Naive thymus-derived CD4-positive, alpha-beta T cell (primary cell): ENCODE data around the gene CCL2. TPM values are rescaled to one million over a fixed set of nuclear protein-coding genes. Genes with fewer than 3 reads are reported as not detected.

Experiments used
- ATAC-seq: fragments of 150-1000 bp; cut with Tn5 transposase; 2 replicates; pipeline ENCODE4 v1.10.0; 2021; ENCODE audit warnings: mild to moderate bottlenecking, moderate library complexity
- CTCF ChIA-PET: fragments of 350-600 bp; sonication (Branson Sonifier 250); formaldehyde crosslinking; loops from one replicate; lab custom pipeline; 2021; ENCODE audit warnings: antibody characterized with exemption; lab: Charles Lee
- POLR2A ChIA-PET: fragments of 350-600 bp; sonication (Branson Sonifier 250); formaldehyde crosslinking; loops from one replicate; lab custom pipeline; 2021; ENCODE audit warnings: antibody characterized with exemption, inconsistent platforms; lab: Charles Lee
- DNase-seq, 9 donors: peaks; one replicate each; pipeline versions ENCODE4 v3.0.0 to v3.0.0-alpha.2; 2020 to 2022; ENCODE audit warnings: mixed read lengths in 1 of 9
- H3K27ac ChIP-seq: one replicate; pipeline ENCODE4 v1.7.0; 2013; ENCODE audit warnings: mild to moderate bottlenecking, low read depth, low read length, moderate library complexity
- H3K27me3 ChIP-seq, 2 donors: one replicate each; pipeline ENCODE4 v1.7.0; 2013; ENCODE audit warnings: low read length in 2 of 2, mild to moderate bottlenecking in 2 of 2, moderate library complexity in 2 of 2; ENCODE audit not compliant: control insufficient read depth in 2 of 2, insufficient read depth in 2 of 2
- H3K36me3 ChIP-seq, 3 experiments: 1 replicate in 2 of 3; 2 replicates in 1 of 3; pipeline ENCODE4 v1.7.0; 2013; ENCODE audit warnings: low read length in 3 of 3, mild to moderate bottlenecking in 3 of 3, moderate library complexity in 1 of 3; ENCODE audit not compliant: insufficient read depth in 3 of 3, control insufficient read depth in 2 of 3
- H3K4me1 ChIP-seq, 2 donors: one replicate each; pipeline ENCODE4 v1.7.0; 2013; ENCODE audit warnings: low read length in 2 of 2, mild to moderate bottlenecking in 2 of 2, moderate library complexity in 1 of 2; ENCODE audit not compliant: control insufficient read depth in 2 of 2, insufficient read depth in 2 of 2
- H3K4me3 ChIP-seq: 2 replicates; pipeline ENCODE4 v1.7.0; 2013; ENCODE audit warnings: mild to moderate bottlenecking, low read length
- H3K9me3 ChIP-seq, 3 experiments: 1 replicate in 2 of 3; 2 replicates in 1 of 3; pipeline ENCODE4 v1.7.0; 2013; ENCODE audit warnings: low read length in 3 of 3; ENCODE audit not compliant: control insufficient read depth in 2 of 3
- H3K27ac Mint-ChIP-seq, 9 donors: one replicate each; pipeline ENCODE4 v1.8.0; 2020 to 2022; ENCODE audit warnings: mixed read lengths in 9 of 9, mild to moderate bottlenecking in 8 of 9, moderate library complexity in 5 of 9, inconsistent platforms in 2 of 9
- H3K27me3 Mint-ChIP-seq, 5 donors: one replicate each; pipeline ENCODE4 v1.8.0; 2021 to 2022; ENCODE audit warnings: mixed read lengths in 5 of 5, mild to moderate bottlenecking in 1 of 5
- H3K36me3 Mint-ChIP-seq, 5 donors: one replicate each; pipeline ENCODE4 v1.8.0; 2020 to 2022; ENCODE audit warnings: mixed read lengths in 5 of 5, mild to moderate bottlenecking in 3 of 5, inconsistent platforms in 1 of 5
- H3K4me1 Mint-ChIP-seq, 7 donors: one replicate each; pipeline ENCODE4 v1.8.0; 2020 to 2022; ENCODE audit warnings: mixed read lengths in 7 of 7, mild to moderate bottlenecking in 3 of 7, inconsistent platforms in 1 of 7
- H3K4me3 Mint-ChIP-seq, 10 donors: one replicate each; pipeline ENCODE4 v1.8.0; 2020 to 2022; ENCODE audit warnings: mild to moderate bottlenecking in 10 of 10, mixed read lengths in 10 of 10, moderate library complexity in 6 of 10, inconsistent platforms in 2 of 10
- H3K9me3 Mint-ChIP-seq, 11 donors: one replicate each; pipeline ENCODE4 v1.8.0; 2020 to 2022; ENCODE audit warnings: mixed read lengths in 11 of 11, mild to moderate bottlenecking in 4 of 11, inconsistent platforms in 1 of 11, moderate library complexity in 1 of 11
- intact Hi-C, 2 donors: fragments of 100-400 bp; cut with micrococcal nuclease; formaldehyde crosslinking; loops; one replicate each; pipeline ENCODE4 v1.15.1; 2023
- polyA plus RNA-seq, 2 donors: library from polyadenylated mRNA; unstranded; fragments of 300-500 nt; fragmentation: Illumina TruSeq; gene quantifications; one replicate each; pipeline ENCODE4 v1.2.3, GENCODE V29; 2021
- total RNA-seq, 6 experiments: library from RNA in 5 of 6; stranded (reverse) in 5 of 6; gene quantifications; 1 replicate in 5 of 6; 2 replicates in 1 of 6; pipeline ENCODE4 v1.2.3 and lab custom pipeline; 2021 to 2026

Gene CCL2
- total and polyA plus RNA-seq, 7 experiments from 2014 or later = 0.31 to 13.6 (median 10.4) TPM; not detected in 4

- ChIA-PET POLR2A (no interaction called here), CTCF (no interaction called here)
- Mint-ChIP-seq H3K4me3 (no peak overlapping the region), H3K4me1 (peaks cover 0 to 18% (median 0%) of the 10 kb centered on the region in 7 donors), H3K27me3 (peaks cover 27 to 43% (median 40%) of the 10 kb centered on the region in 5 donors), H3K9me3 (peaks cover 0 to 3% (median 0%) of the 10 kb centered on the region in 11 donors), H3K36me3 (no peaks in the 10 kb centered on the region), H3K27ac (no peak overlapping the region)
- intact Hi-C loops = no loop called here
- Histone ChIP-seq H3K9me3 (no peaks in the 10 kb centered on the region), H3K27ac (no peak overlapping the region), H3K27me3 (no peaks in the 10 kb centered on the region), H3K4me1 (no peaks in the 10 kb centered on the region), H3K36me3 (no peaks in the 10 kb centered on the region), H3K4me3 (no peak overlapping the region)
- ATAC-seq = no peak
- no peak for DNase-seq
Measured at GRCh38 chr17:34259146-34259545, 4.1 kb downstream of the CCL2 start.

- Histone ChIP-seq H3K9me3 (no peaks in the 10 kb centered on the region), H3K27me3 (no peaks in the 10 kb centered on the region), H3K4me1 (no peaks in the 10 kb centered on the region), H3K4me3 (no peak overlapping the region), H3K36me3 (no peaks in the 10 kb centered on the region), H3K27ac (no peak overlapping the region)
- Mint-ChIP-seq H3K4me3 (no peak overlapping the region), H3K27me3 (peaks cover 25 to 49% (median 41%) of the 10 kb centered on the region in 5 donors), H3K36me3 (no peaks in the 10 kb centered on the region), H3K9me3 (peaks cover 0 to 3% (median 0%) of the 10 kb centered on the region in 11 donors), H3K4me1 (peaks cover 0 to 13% (median 0%) of the 10 kb centered on the region in 7 donors), H3K27ac (no peak overlapping the region)
- ATAC-seq (no peak), DNase-seq (no peak)
- intact Hi-C loops = no loop called here
- ChIA-PET POLR2A (no interaction called here), CTCF (no interaction called here)
Measured at GRCh38 chr17:34260861-34261260, 5.8 kb downstream of the CCL2 start.

GRCh38 chr17:34261568-34262337 lies 6.7 kb downstream of the CCL2 start:
- H3K27me3 ChIP-seq = no peaks in the 10 kb centered on the region
- H3K4me1 Mint-ChIP-seq = peaks cover 0 to 13% (median 0%) of the 10 kb centered on the region in 7 donors
- H3K9me3 Mint-ChIP-seq = peaks cover 0 to 3% (median 0%) of the 10 kb centered on the region in 11 donors
- H3K36me3 Mint-ChIP-seq = no peaks in the 10 kb centered on the region
- DNase-seq (no peak), ATAC-seq (no peak)
- H3K9me3 ChIP-seq = no peaks in the 10 kb centered on the region
- H3K4me3 ChIP-seq = no peak overlapping the region
- H3K4me3 Mint-ChIP-seq = no peak overlapping the region
- ChIA-PET CTCF (no interaction called here), POLR2A (no interaction called here)
- H3K27ac Mint-ChIP-seq = no peak overlapping the region
- no peaks in the 10 kb centered on the region for H3K4me1 ChIP-seq
- H3K36me3 ChIP-seq = no peaks in the 10 kb centered on the region
- intact Hi-C loops = no loop called here
- H3K27ac ChIP-seq = no peak overlapping the region
- H3K27me3 Mint-ChIP-seq = peaks cover 30 to 50% (median 44%) of the 10 kb centered on the region in 5 donors

GRCh38 chr17:34265711-34266110 lies 10.6 kb downstream of the CCL2 start:
- Histone ChIP-seq H3K27me3 (no peaks in the 10 kb centered on the region), H3K9me3 (no peaks in the 10 kb centered on the region), H3K4me1 (no peaks in the 10 kb centered on the region), H3K4me3 (no peak overlapping the region), H3K36me3 (no peaks in the 10 kb centered on the region), H3K27ac (no peak overlapping the region)
- peaks cover 0 to 8% (median 0%) of the 10 kb centered on the region in 7 donors for H3K4me1 Mint-ChIP-seq
- H3K4me3 Mint-ChIP-seq = no peak overlapping the region
- H3K9me3 Mint-ChIP-seq = peaks cover 0 to 3% (median 0%) of the 10 kb centered on the region in 11 donors
- H3K27me3 Mint-ChIP-seq = peaks cover 42 to 52% (median 50%) of the 10 kb centered on the region in 5 donors
- POLR2A ChIA-PET = no interaction called here
- H3K27ac Mint-ChIP-seq = no peak overlapping the region
- DNase-seq = no peak
- CTCF ChIA-PET = no interaction called here
- no peaks in the 10 kb centered on the region for H3K36me3 Mint-ChIP-seq
- intact Hi-C loops = no loop called here
- ATAC-seq = peak; percentile 44

GRCh38 chr17:34269969-34270368 lies 14.9 kb downstream of the CCL2 start, which contains the start of gene CCL7:
TSS of gene CCL7 (plus strand) at chr17:34270221. CDS start at chr17:34270291, 70 bp downstream.
- Histone ChIP-seq H3K27me3 (peaks cover 0 to 6% of the 10 kb centered on the region in 2 donors), H3K9me3 (no peaks in the 10 kb centered on the region), H3K27ac (no peak within 1 kb of the TSS), H3K4me3 (no peak within 1 kb of the TSS), H3K36me3 (no peaks in the 10 kb centered on the region), H3K4me1 (no peaks in the 10 kb centered on the region)
- intact Hi-C loops = no loop called here
- no peak for DNase-seq
- Mint-ChIP-seq H3K27me3 (peaks cover 60 to 77% (median 64%) of the 10 kb centered on the region in 5 donors), H3K9me3 (peaks cover 0 to 1% (median 0%) of the 10 kb centered on the region in 11 donors), H3K4me1 (peaks cover 0 to 2% (median 0%) of the 10 kb centered on the region in 7 donors), H3K36me3 (no peaks in the 10 kb centered on the region), H3K4me3 (no peak within 1 kb of the TSS), H3K27ac (no peak within 1 kb of the TSS)
- ATAC-seq = no peak
- POLR2A ChIA-PET = no interaction called here
- CTCF ChIA-PET = no interaction called here

GRCh38 chr17:34275881-34276280 lies 20.8 kb downstream of the CCL2 start:
- Mint-ChIP-seq H3K36me3 (peaks cover 0 to 3% (median 0%) of the 10 kb centered on the region in 5 donors), H3K9me3 (peaks cover 0 to 4% (median 0%) of the 10 kb centered on the region in 11 donors), H3K27ac (no peak overlapping the region), H3K27me3 (peaks cover 54 to 67% (median 61%) of the 10 kb centered on the region in 5 donors), H3K4me3 (no peak overlapping the region), H3K4me1 (peaks cover 0 to 2% (median 0%) of the 10 kb centered on the region in 7 donors)
- Histone ChIP-seq H3K4me1 (no peaks in the 10 kb centered on the region), H3K4me3 (no peak overlapping the region), H3K36me3 (no peaks in the 10 kb centered on the region), H3K27ac (no peak overlapping the region), H3K9me3 (no peaks in the 10 kb centered on the region), H3K27me3 (peaks cover 0 to 6% of the 10 kb centered on the region in 2 donors)
- ChIA-PET POLR2A (no interaction called here), CTCF (no interaction called here)
- ATAC-seq = no peak
- no peak for DNase-seq
- intact Hi-C loops = no loop called here
